HG03097 (cell line): ENCODE results near the gene DTX1.

Source experiments
- ATAC-seq: cut with Tn5 transposase; IDR thresholded peaks from one replicate; pipeline ENCODE4 v1.9.1; 2021; ENCODE audit not compliant: unreplicated experiment, low FRiP score

DTX1 gene

DNA sequence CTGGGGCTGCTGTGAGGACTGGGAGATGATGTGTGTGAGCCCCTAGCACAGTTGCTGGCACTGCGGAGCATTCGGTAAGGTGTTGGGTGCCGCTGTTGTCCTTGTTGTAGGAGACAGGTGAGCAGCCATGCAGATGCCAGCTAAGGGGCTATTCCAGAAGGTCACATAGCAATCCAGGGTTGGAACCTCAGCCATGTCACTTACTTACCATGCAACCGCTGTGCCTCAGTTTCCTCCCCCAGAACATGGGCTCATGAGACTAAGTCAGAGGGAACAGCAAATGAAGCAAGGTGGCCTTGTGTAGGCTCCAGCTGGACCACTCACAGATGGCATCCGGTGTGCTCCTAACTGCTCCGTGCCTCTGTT, 13.2 kb downstream of the DTX1 start:
- no peak for ATAC-seq

DNA sequence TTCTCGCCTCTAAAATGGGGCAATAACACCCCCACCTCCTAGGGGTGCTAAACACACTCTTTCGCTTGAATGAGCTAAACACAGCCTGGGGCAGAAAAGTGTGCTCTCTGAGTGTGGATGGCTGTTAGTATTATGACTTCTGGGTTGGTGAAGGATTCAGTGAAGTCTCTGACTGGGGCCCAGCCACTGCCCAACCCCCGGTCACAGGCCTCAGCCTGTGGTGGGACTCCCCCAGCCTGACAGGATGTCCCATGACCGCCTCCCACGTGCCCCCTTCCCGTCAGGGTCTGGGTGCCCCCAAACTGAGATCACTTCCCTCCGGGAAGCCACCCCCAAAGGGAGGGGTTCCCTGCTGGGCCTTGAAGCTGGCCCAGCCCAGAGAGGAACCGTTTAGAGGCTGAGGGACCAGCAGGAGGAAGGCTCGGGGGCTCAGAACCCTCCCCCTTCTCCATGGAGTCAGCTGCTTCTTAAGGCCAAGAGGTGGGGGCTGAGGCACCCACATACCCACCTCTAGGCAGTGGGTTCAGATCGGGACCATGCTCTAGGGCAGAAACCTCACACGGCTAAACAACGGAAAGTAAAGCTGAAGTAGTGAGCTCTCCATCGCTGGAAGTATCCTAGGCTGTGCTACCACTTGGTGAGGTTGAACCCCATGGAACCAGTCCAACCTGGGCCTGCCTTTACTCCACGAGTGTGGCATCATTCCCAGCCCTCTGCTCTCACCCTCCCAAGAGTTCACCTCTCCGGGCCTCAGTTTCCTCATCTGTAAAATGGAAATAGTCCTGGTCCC, 13.8 kb downstream of the DTX1 start:
- no peak for ATAC-seq

DNA sequence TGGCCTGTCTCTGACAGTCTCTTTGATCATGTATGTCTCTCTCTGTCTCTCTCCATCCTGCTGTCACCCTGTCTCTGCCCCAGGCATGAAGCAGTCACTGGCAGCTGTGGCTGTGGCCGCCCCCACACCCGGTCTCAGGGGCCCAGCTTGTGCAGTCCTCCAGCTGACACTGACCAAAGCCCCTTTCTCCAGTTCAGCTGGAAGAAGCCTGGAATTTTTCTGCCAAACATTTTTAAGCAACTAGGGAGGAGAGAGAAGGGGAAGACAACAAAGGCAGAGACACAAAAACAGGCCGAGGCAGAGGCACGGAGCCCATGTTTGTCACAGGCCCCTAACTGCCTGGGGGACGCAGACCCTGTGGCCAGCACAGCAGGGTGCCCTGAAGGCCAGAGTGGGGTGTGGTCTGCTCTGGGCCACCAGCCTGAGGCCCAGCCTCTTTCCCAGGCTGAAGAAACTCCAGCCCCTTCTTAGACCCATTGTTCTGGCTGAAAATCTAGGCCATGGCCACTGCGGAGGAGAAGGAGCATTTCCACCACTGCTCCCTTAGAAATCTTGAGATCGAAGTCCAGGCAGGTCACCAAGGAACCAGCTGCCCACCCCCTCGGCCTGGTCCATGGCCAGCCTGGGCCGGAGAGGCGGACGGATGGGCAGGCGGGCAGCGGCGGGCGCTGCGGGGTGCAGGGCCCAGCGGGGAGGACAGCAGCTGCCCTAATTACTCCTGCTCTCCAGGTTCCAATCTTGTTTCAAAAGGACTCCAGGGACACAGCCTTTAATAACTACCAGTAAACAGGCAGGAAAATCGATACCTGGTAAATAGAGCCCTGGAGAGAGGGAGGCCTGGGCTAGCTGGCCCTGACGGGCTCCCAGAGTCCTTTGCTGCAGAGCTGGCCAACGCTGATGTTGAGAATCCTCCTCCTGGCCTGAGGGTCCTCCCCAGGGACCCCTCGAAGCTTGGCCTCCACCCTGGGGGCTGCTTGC, 14.9 kb downstream of the DTX1 start:
- no peak for ATAC-seq

DNA sequence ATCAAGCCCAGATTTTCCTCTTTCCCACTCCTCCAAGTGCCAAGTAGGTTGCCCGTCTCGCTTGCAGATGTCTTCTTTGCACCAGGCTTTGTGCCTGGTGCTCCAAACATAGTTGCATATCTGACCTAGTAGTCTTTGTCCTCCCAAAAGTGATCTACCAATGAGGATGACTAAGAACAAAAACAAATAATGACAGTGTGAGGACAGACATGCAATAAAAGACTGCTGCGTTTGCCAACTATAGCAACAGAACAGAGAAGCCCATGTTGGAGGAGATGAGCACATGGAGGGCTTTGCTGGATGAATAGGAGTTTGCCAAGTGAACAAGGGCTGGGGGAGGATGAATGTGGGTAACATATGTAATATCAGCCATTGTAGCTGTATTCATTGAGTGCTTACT, 15.6 kb downstream of the DTX1 start:
- ATAC-seq, result no peak

DNA sequence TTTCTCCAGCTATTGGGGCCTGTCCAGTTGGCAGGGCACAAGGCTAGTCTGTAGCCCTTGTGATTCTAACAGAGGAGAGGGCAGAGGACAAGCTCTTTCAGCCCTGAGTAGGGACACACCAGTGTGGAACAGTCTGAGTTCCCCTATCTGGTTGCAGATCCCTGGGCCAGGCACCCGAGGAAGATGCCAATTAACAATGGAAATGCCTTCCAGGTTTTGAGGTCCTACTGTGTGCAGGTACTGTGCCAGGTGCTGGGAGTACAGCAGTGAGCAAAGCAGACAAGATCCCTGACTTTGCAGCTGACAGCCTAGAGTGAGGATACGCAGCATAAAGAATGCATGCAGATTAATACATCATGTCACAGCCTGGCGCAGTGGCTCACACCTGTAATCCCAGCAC, 17.1 kb downstream of the DTX1 start:
- ATAC-seq, result no peak

GRCh38 chr12:113075137-113075683, 18.7 kb downstream of the DTX1 start:
- peak; percentile 78 for ATAC-seq

DNA sequence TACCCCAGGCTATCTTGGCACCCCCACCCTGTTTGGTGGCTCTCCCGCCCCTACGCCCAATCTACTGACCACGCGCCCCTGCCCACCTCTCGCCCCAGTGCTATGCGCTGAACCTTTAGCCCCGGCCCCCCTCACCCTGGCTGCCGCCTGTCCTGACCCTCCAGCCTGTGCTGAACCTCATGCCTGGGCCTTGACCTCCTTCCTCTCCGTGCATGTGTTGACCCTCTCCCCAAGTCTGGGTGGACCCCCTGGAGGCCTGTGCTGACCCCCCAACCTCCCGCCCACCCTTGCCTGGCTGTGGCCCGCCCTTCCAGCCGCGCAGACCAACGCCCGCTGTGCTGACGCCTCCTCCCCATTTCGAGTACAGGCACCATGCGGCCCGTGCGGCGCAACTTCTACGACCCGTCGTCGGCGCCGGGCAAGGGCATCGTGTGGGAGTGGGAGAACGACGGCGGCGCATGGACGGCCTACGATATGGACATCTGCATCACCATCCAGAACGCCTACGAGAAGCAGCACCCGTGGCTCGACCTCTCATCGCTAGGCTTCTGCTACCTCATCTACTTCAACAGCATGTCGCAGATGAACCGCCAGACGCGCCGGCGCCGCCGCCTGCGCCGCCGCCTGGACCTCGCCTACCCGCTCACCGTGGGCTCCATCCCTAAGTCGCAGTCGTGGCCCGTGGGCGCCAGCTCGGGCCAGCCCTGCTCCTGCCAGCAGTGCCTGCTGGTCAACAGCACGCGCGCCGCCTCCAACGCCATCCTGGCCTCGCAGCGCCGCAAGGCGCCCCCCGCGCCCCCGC, 20.7 kb downstream of the DTX1 start:
- no peak for ATAC-seq

GRCh38 chr12:113077859-113078255, 21.3 kb downstream of the DTX1 start:
- ATAC-seq, result no peak

- no peak for ATAC-seq
These were observed 25.3 kb downstream of the DTX1 start for GRCh38 chr12:113081873-113082272.

DNA sequence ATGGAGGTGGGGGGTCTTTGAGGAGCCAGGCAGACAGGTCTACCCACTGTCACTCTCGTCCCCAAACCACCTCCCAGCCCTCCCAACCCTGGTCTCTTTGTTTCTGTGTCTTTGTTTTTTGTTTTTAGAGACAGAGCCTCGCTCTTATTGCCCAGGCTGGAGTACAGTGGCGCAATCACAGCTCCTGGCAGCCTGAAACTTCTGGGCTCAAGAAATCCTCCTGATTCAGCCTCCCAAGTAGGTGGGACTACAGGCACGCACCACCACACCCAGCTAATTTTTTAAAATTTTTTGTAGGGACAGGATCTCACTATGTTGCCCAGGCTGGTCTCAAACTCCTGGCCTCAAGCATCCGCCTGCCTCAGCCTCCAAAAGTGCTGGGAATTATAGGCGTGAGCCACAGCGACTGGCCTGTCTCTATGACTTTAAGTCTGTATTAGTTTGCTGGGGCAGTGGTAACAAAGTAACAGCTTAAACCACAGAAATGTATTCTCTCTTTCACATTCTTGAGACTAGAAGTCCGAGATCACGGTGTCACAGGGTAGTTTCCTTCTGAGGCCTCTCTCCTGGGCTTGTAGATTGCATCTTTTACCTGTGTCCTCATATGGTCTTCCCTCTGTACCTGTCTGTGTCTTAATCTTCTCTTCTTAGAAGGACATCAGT, 26.1 kb downstream of the DTX1 start:
- ATAC-seq, result peak; percentile 51

DNA sequence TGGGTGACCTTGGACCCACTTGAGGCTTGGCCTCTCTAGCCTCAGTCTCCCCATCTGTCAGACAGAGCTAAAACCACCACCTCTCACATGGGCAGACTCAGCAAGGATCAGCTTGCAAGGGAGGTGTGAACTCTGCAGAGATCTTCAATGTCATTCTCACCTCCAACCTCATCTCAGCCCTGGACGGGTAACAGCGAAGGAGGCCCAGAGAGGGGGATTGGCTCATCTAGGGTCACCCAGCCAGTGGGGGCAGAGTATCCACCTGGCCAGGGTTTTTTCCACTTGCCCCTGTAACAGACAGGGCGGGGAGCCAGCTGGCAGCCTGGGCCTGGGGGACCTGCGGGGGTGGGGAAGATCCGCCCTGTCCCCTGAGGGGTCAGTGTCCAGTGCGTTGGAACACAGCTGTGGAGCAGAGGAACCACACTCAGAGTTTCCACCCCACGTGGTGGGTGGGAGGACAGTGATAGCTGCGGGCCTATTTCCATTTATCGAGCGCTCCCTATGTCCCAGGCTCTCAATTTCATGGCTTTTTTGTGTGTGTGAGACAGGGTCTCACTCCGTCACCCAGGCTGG, 27.4 kb downstream of the DTX1 start:
- no peak for ATAC-seq

GRCh38 chr12:113086249-113087164, 30.0 kb downstream of the DTX1 start:
- no peak for ATAC-seq

GRCh38 chr12:113087193-113087592, 30.7 kb downstream of the DTX1 start:
- no peak for ATAC-seq

GRCh38 chr12:113088037-113088436, 31.5 kb downstream of the DTX1 start:
- ATAC-seq, result no peak

- no peak for ATAC-seq
These were observed 32.6 kb downstream of the DTX1 start for GRCh38 chr12:113088971-113089756.

DNA sequence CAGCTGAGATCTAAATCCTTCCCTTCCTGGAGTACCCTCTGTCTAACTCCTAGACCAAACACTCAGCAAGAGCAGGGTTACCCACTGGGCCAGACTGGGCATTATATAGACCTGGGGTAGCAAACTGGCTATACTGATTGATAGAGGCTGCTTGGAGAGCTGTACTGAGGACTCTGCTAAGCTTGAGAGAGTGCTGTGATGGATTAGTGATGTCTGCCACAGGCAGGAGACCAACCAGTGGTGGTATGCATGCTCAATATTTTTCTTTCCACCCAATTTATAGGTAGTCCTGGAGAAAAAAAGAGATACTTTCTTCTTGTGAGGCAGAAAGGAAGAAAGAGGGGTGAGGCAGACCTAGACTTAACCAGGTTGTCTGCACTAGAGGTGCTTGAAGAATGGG, 33.3 kb downstream of the DTX1 start:
- ATAC-seq, result no peak

GRCh38 chr12:113090740-113091139, 34.2 kb downstream of the DTX1 start:
- ATAC-seq, result no peak

GRCh38 chr12:113091506-113091905, 35.0 kb downstream of the DTX1 start:
- no peak for ATAC-seq
